HG03439 (cell line): ENCODE data around the gene TMEM247.

Experiments
- ATAC-seq: cut with Tn5 transposase; IDR thresholded peaks from one replicate; pipeline ENCODE4 v1.9.1; 2021; ENCODE audit warnings: mild to moderate bottlenecking, moderate library complexity; ENCODE audit not compliant: unreplicated experiment

Gene TMEM247

DNA sequence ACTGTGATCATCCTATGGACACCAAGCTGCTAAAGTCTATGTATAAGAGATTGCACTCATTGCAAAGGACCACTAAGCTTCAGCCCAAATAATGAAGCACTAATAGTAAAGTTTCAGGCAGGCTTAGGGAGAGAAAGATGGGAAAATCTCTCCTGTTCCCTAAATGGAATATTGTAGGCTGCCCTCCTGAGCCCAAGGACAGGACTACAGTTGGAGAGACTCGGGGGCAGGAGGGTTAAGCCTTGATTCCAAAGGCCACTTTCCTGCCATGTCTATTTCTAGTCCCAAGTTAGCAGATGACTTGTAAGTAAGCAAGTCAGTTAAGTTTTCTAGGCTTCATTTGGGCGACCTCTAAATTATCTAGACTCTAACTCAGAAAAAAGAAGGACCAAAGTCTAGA, 9.0 kb downstream of the TMEM247 start:
- no peak for ATAC-seq

DNA sequence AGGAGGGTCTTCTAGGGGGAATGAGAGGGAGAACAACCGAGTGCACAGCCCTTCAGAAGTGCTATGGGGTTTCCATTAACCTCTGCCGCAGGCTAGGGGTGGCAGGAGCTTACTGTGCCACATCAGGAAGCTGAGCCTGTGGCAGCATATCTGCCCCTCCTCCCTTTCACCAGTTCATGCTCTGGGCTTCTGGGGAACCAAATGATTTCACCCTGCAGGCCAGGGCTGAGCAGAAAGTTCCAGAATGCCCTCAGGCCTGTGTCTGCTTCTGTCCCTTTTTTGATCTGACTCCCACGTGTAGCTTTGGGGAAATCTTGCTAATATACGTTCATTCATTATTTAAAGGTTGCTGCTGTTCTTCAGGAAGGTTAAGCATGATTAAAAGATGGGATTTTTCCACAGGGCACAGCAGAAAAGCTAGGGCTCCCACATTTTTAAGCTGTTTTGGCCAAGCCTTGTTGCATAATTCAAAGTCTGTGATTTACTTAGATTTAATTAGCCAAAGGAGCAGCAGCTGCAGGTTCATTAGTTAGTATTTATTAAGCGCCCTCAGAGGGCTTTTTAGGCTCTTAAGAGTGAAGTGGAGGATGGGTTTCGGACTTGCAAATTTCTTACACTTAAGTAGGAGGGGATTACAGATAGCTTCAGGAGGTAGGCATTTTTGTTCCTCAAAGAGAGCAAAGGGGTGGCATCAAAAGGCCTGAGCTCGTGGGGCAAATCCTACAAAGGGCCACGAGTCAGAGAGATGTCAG, 10.2 kb downstream of the TMEM247 start:
- ATAC-seq = no peak

DNA sequence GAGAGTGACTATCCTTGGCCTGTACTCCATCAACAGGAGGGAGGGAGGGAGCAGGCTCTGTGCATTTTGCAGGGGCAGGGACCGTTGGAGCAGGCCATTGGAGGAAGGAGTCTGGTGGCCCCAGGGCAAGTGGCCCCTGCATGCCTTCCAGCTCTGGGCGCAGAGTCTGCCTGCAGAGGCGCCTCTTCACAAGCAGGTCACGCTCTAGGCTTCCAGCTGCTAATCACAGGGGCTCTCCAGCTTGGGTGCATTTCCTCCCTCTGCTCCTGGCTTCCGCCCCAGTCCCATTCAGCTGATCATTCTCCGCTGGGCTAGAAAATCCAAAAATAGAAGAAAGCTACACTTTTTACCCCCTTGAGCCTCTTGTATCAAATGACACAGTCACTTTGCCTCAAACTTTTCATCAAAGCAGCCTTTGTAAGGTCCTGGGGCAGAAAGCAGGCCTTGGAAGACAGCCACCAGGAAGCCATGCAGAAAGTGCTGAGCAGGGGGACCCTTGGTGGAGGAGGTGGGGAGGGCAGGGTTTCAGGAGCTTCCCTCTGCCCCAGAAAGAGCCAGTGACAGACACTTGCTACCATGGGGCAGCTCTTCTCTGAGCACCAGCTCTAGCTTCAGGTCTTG, 11.3 kb downstream of the TMEM247 start:
- no peak for ATAC-seq

DNA sequence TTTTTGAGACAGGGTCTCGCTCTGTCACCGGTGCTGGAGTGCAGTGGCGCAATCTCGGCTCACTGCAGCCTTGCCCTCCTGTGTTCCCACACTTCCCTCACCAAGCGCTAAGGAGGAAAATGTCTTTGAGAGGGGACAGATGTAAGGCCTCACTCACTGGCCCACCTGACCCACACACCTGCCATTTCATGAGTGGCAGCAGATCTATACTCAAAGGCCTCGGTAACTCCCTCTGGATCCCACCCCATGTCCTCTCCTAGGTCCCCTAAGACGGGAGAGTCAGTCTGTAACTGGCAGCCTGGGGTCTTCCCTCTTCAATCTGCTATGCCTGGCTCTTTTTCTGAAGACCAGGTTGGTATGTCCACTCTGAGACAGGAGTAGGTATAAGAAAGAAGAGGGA, 12.9 kb downstream of the TMEM247 start:
- ATAC-seq = no peak

DNA sequence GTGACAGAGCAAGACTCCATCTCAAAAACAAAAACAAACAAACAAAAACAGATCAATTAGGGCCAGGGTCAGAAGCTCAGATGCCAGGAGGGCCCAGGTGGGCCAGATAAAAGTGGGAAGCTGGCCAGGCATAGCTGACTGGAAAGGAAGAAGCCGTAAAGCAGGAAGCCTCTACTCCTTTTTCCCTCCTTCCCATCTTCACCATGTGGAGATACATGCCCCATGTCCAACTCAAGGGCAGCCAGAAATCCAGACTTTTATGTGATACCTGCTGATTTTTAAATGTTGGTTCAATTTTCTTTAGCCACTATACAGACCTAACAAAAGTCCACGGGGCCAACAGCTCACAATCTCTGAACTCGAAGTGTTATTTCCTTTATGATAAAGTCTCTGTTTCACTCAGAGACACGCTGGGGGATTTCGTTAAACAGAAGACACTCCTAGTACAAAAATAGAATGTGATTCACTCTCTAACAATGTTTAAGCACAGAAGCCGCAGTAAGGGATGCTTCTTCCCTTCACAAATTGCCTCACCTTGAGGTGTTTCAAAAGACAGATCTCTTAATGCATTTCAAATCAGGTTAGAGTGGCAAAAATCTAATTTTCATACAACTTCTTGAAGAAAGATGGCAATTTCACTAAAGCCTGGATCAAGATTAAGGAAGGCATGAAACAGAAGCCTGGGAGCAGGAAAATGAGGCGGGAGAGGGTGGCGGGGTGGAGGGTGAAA, 14.0 kb downstream of the TMEM247 start:
- peak; percentile 76 for ATAC-seq

DNA sequence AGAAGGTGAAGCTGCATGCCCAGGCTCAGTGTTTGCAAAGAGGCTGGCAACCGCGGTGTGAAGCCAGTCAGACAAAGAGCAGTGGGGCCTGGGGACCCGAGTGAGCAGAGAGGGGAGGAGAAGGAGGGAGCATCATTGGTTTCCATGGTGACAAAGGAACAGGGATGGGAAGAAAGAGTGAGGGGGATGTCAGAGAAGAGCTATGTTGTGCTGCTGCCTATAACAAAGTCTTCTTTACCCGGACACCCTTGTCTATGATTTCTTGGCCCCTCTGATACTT, 14.5 kb downstream of the TMEM247 start:
- ATAC-seq = no peak

DNA sequence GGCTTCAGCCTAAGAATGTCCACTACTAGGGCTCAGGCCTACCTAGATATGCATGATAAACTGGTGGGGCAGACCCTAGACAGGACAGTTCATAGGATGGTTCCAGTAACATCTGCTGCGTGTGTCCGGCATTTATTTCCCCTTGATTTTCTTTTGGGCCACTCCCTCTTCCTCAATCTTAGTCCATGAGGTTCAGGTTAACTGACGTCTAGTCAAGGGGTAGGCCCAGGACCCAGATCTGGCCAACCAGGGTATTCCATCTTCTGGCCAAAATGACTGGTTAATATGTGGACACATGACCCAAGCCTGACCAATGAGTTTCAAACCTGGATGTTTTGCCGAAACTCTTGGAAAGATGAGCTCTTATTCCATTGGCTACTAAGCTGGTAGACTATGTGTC, 15.2 kb downstream of the TMEM247 start:
- no peak for ATAC-seq

DNA sequence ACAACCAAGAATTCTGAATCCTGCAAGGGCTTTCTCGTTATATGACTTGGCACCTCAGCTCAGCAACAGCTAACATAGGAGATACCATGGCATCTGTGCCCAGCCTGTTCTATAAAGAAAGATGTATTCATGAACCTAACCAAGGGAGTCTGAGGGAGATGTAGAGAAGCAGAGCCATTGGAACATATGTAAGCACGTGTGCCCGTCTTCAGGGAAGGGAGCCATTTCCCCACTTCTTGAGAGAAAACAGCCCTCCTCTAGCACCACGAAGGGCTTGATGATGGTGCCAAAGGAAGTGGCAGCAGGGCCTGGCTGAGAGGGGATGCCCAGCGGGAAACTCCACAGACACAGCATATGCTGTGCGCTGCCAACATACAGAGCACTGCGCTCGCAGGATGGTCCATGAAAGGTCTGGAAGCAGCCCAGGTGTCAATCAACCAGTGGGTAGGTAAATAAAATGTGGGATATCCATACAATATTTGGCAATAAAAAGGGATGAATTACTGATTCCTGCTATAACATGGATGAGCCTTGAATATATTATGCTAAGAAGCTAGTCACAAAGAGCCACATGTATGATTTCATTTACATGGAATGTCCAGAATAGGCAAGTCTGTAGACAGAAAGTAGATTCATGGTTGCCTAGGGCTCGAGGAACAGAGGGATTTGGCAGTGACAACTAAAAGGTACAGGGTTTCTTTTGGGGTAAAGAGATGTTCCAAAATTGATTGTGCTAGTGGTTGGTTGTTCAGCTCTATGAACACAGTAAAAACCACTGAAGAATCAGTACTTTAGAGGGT, 16.1 kb downstream of the TMEM247 start:
- no peak for ATAC-seq

DNA sequence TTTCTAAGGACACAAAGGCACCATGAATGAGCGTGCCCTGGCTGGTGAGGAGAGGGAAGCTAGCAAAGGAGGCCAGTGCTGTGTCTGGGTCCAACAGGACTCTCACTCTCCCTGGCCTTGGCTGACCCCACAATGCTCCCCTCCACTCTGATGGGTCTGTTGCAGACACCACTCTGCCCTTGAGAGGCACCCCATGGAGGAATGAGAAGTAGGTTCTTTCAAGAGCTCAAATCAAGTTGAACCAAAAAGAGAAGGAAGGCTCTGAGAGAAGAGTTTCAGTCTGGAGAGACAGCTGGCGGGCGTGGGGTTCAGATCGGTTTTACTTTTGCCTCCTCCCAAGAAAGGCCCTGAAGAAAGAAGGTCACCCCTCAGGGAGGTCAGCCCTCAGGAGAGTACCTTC, 18.4 kb downstream of the TMEM247 start:
- ATAC-seq = no peak

DNA sequence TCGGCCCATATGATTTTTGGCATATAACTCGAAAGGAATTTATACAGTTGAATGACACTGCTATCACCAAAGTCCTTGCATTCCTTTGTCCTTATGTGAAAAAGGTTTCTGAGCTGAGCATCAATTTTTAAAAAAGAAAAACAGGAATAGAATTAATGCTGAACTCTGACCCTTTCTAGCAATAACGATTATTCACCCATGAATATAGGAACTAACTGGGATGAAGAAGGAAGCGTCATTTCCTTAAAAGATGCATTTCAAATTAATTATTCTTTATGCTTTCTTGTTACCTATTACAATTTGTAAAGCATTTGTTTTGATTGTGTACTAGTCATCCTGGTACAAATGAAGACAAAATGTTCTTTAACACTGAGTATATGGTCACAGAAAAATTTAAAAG, 19.3 kb downstream of the TMEM247 start:
- ATAC-seq = no peak

DNA sequence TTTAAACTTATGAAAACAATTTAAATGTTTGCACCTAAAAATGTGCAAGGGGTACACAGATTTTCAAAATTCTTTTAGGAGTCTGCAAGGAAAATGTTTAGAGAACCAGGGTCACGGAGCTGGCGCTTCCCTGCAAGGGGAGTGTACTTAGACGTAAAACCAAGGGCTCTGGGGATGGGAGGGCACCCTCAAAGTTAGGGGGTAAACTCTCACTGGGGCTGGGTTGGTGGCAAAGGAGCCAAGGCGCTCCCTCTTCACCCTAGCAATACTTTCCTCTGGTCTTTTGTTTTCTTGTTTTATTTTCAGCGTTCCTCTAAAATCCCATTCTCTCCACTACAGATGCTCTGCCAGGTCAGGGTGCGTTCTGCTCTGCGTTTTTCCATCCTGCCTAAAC, 20.0 kb downstream of the TMEM247 start:
- ATAC-seq = no peak

DNA sequence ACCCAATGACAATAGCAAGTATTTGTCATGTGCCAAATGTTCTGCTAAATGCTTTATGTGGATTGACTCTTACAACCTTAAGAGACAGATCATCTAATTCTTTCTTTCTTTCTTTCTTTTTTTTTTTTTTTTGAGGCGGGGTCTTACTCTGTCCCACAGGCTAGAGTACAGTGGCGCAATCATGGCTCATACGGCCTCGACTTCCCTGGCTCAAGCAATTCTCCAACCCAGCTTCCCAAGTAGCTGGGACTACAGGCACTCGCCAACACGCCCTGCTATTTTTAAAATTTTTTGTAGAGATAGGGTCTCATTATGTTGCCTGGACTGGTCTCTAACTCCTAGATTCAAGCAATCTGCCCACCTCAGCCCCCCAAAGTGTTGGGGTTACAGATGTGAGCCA, 21.4 kb downstream of the TMEM247 start:
- no peak for ATAC-seq

DNA sequence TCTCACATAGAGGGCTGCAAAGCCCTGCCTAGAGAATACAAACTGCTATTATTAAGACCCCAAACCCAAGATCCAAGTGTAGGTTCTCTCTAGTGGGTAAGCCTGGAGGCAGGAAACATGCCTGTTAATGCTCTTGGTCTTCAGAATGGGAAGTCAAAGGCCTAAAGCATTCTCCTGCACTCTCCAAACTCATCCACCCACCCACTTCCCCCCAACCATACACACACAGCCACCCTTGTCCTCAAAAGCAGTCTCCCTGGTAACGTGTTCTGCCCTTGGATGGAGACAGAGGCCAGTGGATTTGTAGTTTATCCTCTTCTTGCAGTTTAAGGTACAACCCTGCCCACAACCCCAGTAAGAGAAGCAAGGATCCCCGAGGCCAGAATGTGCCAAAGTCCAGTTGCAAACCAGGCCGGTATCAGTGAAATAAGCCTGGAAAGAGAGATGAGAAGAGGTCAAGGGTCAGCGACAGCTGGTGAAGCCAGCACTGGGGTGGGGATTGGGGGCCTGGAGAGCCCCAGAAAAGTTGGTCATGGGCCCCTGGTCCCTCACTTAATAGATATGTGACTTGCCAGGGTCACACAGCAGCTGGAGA, 23.0 kb downstream of the TMEM247 start:
- no peak for ATAC-seq

DNA sequence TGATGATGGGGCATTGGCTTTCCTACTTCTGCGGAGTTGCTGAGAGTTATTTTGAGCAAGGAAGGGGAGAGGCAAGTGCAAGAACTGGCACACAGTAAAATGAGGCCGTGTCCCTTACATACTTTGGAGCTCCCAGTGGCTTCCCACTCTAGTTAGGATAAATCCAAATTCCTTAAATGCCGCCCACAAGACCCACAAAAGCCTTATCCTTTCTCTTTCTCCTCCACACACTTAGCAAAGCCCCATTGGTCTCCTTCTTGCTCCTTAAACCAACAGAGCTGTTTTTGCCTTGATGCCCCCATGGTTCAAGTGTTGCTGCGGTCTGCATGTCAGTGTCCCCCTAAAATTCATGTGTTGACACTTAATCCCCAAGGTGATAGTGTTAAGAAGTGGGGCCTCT, 24.3 kb downstream of the TMEM247 start:
- no peak for ATAC-seq

DNA sequence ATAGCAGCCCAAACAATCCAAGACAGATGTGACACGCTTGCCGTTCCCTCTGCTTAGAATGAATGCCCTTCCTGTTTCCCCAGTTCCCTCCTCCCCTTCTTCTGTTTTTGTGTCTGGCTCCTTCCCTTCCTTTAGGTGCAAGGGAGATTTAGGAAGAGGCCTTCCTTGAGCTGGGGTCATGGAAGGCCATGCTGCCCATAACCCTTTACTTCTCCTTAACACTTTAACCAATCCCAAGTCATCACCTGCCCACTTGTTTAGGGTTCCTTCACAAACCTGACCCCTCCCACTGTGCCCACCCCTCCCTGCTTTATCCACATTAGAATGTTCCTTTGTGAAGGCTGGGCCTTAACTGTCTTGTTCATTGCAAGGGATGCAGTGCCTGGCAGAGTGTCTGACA, 24.9 kb downstream of the TMEM247 start:
- ATAC-seq = no peak

DNA sequence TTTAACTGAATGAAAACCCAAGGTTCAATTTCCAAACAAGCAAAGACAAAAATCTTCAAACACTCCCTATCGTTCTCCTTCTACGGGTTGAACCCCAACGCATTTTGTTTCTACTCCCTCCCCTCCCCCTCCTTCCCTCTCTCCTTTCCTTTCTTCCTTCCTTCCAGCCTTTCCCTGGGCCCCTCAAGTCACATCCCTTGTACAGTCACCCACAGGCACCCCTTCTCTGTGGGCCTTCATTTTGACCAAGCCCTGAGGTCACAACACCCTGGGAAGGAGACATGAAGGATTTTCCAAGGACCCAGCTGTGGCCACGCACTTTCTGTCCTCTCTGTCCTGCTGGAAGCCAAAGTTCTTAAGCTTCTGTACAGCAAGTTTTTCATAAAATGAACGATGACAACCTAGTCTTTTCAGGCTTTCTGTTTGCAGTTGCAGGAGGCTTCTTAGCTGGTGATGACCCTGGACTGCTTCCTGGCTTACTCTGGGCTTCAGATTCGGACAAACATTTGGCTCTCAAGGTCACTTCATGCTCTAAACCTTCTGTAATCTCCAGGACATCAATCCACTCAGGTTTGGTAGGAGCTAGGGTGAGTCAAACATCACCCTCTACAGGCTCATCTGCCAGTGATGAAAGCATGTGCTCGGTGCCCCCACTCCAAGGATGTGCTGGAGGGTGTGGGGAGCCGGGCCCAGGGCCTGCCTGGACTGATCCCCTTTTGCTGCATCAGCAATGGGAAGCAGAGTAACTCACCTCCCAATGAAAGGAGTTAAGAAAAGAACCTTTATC, 25.5 kb downstream of the TMEM247 start:
- ATAC-seq = no peak

DNA sequence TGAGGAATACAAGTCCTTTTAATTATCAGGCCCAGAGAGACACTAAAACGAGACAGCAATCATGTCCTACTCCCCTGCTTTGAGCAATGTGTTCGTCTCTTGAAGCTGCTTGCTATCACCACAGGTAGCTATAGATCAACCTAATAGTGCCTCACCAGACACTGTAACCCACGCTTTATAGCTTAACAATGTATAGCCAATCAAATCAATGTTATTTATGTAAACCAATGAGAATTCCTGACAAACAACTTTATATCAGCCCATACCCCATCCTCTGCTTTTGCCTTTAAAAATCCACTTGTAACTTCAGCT, 26.1 kb downstream of the TMEM247 start:
- no peak for ATAC-seq

DNA sequence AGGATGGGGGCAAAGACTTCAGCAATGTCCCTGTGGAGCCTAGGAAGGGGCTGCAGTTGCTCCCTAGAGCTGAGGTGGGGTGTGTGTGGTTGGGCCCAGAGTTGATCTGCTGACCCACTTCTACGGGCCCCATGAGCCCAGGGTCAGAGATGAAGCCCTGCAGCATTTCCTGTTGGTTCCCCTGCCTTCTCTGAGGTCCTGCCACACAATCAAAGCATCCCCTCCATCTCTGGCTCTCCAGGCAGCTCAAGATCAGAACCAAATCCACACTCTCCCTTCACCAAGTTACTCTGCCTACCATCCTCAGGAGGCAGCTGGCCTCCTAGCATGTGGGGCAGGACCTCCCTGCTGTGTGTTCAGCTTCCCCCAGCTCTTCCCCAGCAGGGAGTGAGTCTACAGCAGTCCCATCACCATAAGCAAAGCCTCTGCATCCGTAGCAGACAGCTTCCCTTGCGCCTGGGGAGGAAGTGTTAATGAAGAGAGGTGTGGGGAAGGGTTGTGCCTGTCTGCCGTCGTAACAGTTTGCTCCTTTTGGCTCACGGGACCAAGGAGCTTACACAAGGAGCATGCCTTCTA, 26.9 kb downstream of the TMEM247 start:
- ATAC-seq = no peak

DNA sequence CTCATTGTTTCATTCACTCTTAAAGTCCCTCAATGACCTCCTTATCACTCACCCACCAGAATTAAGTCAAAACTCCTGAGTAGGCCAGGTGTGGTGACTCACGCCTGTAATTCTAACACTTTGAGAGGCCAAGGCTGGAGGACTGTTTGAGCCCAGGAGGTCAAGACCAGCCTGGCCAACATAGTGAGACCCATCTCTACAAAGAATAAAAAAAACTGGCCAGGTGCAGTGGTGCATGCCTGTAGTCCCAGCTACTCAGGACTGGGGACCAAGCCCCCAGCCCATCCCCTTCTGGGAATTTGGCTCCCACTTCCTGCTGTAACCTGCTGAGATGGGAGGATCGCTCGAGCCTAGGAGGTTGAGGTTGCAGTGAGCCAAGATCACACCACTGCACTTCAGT, 28.9 kb downstream of the TMEM247 start:
- no peak for ATAC-seq

DNA sequence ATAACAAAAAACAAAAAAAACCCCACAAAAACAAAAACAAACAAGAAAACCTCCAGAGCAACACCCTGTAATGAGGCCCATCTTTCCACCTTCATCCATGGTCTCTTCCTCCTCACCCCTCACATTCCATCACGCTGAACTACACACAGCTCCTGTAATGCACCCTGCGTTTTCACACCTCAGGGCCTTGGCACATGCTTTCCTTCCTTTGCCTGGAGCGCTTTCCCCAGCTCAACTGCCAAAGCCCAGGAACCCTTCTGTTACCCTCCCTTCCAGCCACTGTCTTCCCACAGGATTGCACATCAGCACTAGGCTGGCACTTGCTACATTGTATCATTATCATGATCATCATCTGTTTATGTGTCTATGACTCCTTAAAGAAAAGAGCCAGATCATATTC, 29.4 kb downstream of the TMEM247 start:
- ATAC-seq = no peak
